GM19397 (cell line): ENCODE results near the gene CDHR2.

Experiments used
- ATAC-seq: cut with Tn5 transposase; IDR thresholded peaks from one replicate; pipeline ENCODE4 v1.9.1; 2021; ENCODE audit warnings: mild to moderate bottlenecking, moderate library complexity; ENCODE audit not compliant: unreplicated experiment

CDHR2 gene

GRCh38 chr5:176618783-176619182 lies 69.6 kb downstream of the CDHR2 start:
- ATAC-seq: no peak

GRCh38 chr5:176619203-176619568 lies 70.0 kb downstream of the CDHR2 start:
- no peak for ATAC-seq

- no peak for ATAC-seq
Measured at GRCh38 chr5:176619569-176620332, 70.6 kb downstream of the CDHR2 start.

GRCh38 chr5:176620333-176620981 lies 71.3 kb downstream of the CDHR2 start:
- ATAC-seq: no peak

- no peak for ATAC-seq
Measured at GRCh38 chr5:176621661-176622079, 72.5 kb downstream of the CDHR2 start.

- no peak for ATAC-seq
Measured at GRCh38 chr5:176624142-176624541, 75.0 kb downstream of the CDHR2 start.

- ATAC-seq: no peak
Measured at GRCh38 chr5:176624938-176625337, 75.8 kb downstream of the CDHR2 start.

GRCh38 chr5:176625512-176625911 lies 76.4 kb downstream of the CDHR2 start:
- ATAC-seq: no peak

- no peak for ATAC-seq
Measured at GRCh38 chr5:176625966-176626875, 77.1 kb downstream of the CDHR2 start.

- no peak for ATAC-seq
Measured at GRCh38 chr5:176626876-176627236, 77.7 kb downstream of the CDHR2 start.

GRCh38 chr5:176627582-176627981 lies 78.4 kb downstream of the CDHR2 start:
- no peak for ATAC-seq

- no peak for ATAC-seq
Measured at GRCh38 chr5:176628406-176629228, 79.5 kb downstream of the CDHR2 start.

- no peak for ATAC-seq
Measured at GRCh38 chr5:176629317-176629852, 80.2 kb downstream of the CDHR2 start.

- ATAC-seq: no peak
Measured at GRCh38 chr5:176629853-176630680, 80.9 kb downstream of the CDHR2 start, which contains the start of the genes EIF4E1B and SNCB. Gene EIF4E1B (plus strand): TSS chr5:176630675. CDS start chr5:176642788, 12,113 bp downstream. Gene SNCB (minus strand): TSS chr5:176630534. CDS start chr5:176629654, 880 bp downstream.

- ATAC-seq: no peak
Measured at GRCh38 chr5:176630681-176631222, 81.6 kb downstream of the CDHR2 start.

GRCh38 chr5:176631383-176632200 lies 82.5 kb downstream of the CDHR2 start:
- ATAC-seq: no peak

GRCh38 chr5:176632745-176633144 lies 83.6 kb downstream of the CDHR2 start:
- ATAC-seq: no peak

- no peak for ATAC-seq
Measured at GRCh38 chr5:176633598-176633997, 84.5 kb downstream of the CDHR2 start.
